Amniotic stem cell (primary cell): ENCODE measurements around the gene MED20.
A peak's percentile ranks its signal among the peaks of the same experiment; 100 is the strongest.

ENCODE experiments used
- DNase-seq: peaks from one replicate; lab custom pipeline; 2025; lab: John Stamatoyannopoulos, UW

MED20 gene

DNA sequence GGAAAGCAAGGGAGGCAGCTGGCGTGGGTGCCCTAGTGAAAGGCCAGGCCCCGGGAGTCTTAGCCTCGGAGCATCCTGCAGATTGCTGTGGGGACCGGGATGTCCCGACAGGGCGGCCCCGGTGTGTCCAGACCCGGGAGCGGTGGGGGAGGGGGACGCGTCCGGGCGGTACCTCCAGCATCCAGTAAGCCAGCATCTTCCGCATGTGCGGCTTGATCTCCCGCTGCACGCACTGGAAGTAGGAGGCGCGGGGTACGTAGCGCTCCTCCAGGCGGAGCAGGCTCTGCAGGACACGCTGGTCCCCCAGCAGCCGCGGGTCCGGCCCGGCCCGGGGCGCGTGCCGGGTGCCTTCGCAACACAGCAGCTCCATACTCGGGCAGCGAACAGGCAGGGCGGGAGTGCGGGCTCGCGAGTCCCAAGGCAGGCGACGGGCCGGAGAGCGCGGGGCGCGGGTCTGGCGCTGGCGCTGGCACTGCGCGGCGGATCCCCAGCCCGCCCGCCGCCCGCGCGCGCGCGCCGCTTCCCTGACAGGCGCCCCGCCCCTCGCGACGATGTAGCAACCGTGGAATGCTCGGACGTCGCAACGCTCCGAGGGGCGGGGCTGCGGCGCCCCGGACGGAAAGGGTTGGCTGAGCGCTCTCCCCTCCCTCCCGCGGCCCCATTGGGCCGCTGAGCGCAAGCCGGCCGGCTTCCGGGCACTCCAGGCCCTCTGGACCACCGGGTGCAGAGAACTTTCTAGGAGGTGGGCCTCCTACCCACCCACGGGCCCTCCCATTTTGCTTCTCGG is 20.5 kb upstream of the MED20 start, which contains the start of gene CCND3:
TSS of gene CCND3 (minus strand) at position 529 of the 787 bp plus-strand sequence. CDS start at position 370, 159 bp downstream.
- DNase-seq: peak; percentile 93

- no peak for DNase-seq
Observed at GRCh38 chr6:41940759-41941279, 19.9 kb upstream of the MED20 start.

DNA sequence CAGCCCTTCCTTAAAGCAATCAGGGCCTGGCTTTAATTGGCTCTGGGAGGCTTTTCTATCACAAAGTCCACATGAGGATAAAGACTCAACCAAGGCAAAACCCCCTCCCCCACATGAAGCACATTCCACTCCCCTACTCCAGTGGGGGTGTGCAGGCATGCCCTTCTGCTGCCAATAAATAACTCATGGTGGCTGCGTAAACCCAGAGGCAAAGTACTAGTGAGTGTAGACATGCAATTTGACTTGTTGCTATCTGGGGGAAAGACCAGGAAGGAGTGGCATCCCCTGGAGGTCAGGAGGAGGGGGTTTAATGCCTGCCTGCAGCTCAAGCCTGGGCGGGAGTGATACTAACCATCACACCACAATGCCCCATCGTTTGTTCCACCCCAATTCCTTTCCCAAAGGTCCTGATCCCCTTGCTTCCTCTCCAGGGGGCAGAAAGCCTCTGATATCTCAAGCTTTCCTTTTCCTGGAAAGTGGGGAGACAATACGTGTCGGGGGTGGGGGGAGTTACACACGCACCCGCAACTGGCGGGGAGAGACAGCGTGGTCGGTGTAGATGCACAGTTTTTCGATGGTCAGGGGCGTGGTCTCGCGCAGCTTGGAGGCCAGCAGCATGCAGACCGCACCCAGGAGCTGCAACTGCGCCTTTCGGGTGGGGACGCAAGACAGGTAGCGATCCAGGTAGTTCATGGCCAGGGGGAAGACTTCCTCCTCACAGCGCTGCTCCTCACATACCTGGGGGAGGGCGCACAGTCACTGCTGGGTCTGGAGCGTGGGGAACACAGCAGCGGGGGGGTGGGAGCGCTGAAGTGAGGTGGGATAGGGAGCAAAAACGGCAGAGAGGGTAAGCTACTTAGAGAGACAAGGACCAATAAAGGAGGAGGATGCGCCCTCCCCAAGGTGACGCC is 19.2 kb upstream of the MED20 start:
- no peak for DNase-seq

DNA sequence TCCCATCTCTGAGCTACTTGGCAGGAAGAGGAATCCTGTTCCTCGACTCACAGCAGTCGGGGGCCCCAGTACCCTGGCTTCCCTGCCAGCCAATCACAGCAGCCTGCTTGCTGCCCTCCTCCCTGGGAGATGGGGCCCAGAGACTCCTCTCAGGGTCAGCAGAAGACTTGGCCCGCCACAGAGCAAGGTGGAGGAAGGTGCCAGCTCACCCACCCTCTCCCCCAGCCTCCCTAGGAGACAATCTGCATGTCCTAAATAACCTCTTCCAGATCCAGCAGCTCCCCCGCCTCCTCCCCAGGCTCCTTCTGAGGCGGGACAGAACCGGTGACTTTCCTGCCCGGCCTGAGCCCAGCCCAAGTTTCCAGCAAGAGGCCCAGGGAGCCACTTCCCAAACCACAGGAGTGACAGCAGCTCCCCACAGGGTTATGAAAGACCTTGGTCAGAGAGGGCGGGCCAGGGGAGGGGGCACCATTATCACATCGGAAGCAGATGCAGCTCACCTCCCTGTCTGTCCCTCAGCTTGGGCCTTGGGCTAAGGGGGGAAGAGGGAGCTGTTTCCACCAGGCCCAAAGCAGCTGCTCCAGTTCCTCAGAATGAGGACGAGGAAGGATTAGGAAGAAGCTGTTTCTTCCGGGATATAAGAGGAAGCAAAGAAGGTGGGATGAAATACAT is 18.4 kb upstream of the MED20 start:
- no peak for DNase-seq

- no peak for DNase-seq
Observed at GRCh38 chr6:41938590-41939175, 17.7 kb upstream of the MED20 start.

- DNase-seq: no peak
Observed at GRCh38 chr6:41937861-41938574, 17.1 kb upstream of the MED20 start.

DNA sequence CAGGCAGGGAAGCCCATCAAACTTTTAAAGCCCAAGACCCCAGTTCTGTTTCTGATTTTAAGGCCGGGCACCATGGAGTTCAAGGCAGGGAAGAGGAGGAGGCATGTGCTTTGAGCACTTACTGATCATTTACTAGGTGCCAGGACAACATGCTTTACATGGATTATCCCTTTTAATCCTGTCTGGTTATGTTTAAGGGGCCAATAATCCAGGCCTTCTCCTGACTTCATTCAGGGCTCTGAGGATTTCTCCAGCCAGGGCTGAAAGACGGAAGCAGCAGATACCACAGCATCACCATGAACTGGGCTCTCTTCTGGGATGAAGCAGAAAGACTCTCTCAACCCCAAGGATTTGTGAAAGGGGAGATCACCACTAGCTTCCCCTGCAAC is 16.5 kb upstream of the MED20 start:
- DNase-seq: no peak

- DNase-seq: peak; percentile 74
Observed at GRCh38 chr6:41936073-41936837, 15.3 kb upstream of the MED20 start.

DNA sequence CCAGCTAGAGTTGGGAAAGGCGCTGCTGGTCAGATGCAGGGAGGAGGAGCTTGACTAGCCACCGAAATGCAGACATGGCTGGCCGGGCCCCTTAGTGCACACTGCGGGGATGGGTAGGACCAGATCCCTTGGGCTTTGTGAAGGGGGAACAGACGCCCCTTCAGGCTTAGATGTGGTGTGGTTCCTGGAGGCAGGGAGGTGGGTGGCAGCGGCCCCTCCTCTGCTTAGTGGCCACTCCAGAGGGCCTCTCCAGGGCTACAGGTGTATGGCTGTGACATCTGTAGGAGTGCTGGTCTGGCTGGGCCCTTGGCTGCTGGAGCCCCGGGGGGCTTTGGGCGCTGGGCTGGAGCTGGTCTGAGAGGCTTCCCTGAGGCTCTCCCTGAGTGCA is 14.7 kb upstream of the MED20 start:
- DNase-seq: no peak

- no peak for DNase-seq
Observed at GRCh38 chr6:41935193-41935574, 14.2 kb upstream of the MED20 start.

- no peak for DNase-seq
Observed at GRCh38 chr6:41934278-41935192, 13.6 kb upstream of the MED20 start.

DNA sequence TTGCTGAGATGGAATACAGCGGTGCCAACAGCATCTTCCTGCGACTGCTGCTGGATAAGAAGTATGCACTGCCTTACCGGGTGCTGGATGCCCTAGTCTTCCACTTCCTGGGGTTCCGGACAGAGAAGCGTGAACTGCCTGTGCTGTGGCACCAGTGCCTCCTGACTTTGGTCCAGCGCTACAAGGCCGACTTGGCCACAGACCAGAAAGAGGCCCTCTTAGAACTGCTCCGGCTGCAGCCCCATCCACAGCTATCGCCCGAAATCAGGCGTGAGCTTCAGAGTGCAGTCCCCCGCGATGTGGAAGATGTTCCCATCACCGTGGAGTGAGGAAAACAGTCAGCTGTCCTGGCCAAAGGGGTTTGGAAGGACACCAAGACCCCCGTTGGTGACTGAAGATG is 11.4 kb upstream of the MED20 start:
- no peak for DNase-seq

DNA sequence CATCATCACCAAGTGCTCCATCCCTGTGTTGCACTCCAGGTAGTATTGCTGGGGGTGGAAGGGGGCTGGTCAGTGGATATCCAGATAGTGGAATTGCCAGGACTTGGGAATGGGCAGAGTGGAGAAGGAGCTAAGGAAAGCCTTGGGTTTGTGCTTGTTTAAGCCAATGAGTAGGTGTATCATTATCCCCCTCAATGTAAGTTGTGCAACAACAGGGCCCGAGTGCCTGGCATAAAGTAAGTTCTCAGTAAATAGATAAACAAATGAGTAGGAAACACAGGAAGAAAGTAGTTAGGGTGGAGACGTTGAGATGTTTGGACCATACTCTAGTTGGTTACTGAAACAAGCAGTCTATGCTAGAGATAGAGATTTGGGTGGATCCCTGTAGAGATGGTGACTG is 10.9 kb upstream of the MED20 start:
- no peak for DNase-seq

GRCh38 chr6:41929924-41930323 is 9.0 kb upstream of the MED20 start:
- DNase-seq: no peak

GRCh38 chr6:41927253-41927652 is 6.3 kb upstream of the MED20 start:
- no peak for DNase-seq

GRCh38 chr6:41922154-41922553 is 1.2 kb upstream of the MED20 start:
- DNase-seq: no peak

DNA sequence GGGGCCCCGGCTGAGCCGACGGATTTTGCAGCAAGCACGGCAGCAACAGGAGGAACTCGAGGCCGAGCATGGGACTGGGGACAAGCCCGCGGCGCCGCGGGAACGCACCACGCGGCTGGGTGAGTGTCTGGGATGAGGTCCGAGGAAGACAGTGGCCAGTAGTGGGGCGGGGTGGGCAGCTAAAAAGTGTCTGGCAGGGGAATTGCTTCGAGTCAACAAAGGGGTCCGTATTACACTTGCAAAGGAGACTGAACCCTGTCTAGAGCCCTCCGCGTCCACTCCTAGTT is 716 bp upstream of the MED20 start:
- DNase-seq: no peak

DNA sequence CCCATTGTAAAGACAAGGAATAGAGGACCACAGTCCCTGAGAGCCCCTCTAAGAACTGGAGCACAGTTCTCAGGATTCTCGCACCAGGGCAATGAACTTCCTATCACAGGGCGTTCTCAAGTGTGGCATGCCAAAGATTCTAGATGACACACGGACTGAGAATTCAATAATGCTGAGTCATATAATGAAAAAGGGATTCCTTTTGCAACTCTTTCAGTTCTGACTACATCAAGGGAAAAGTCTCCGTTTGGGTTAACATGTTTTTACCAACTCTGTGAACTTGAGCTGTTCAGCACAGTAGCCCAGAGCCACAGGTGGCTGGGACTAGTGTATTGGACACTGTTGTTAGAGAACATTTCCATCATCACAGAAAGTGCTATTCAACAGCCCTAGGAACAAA is 3.4 kb downstream of the MED20 start:
- DNase-seq: peak; percentile 79

DNA sequence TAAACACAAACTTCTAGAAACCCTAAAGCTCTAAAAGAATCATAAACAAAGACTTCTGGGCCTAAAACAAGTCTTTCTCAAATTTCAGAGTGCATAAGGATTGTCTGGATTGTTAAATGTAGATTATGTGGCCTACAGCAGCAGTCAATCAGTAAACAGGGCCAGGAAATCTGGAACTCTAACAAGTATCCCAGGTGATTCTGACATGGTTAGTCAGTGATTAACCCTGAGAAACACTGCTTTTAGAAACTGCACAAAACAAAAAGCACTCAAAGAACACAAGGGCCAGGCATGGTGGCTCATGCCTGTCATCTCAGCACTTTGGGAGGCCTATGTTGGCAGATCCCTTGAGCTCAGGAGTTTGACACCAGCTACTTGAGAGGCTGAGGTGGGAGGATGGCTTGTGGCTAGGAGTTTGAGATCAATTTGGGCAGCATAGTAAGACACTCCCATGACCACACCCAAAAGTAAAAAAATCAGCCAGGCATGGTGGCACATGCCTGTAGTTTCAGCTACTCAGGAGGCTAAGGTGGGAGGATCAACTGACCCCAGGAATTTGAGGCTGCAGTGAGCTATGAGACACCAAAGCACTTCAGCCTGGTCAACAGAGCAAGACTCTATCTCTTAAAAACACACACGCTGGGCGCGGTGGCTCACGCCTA is 5.9 kb downstream of the MED20 start:
- DNase-seq: no peak
